Hepatocyte (in vitro differentiated cells): Measurements from ENCODE around the gene NCAM1. TPM values are rescaled to one million over a fixed set of nuclear protein-coding genes. Genes with fewer than 3 reads are reported as not detected.

Experiments used
- DNase-seq: peaks from one replicate; pipeline ENCODE4 v3.0.0-alpha.2; 2016; ENCODE audit warnings: low spot score
- H2AFZ ChIP-seq: fragments of 200-600 bp; sonication (generic); 2 replicates; pipeline ENCODE4 v1.6.0; 2016; ENCODE audit warnings: antibody characterized with exemption, mild to moderate bottlenecking
- H3K27ac ChIP-seq: fragments of 200-600 bp; sonication (generic); 2 replicates; pipeline ENCODE4 v1.5.1; 2016; ENCODE audit warnings: mild to moderate bottlenecking
- H3K27me3 ChIP-seq: fragments of 200-600 bp; sonication (generic); 2 replicates; pipeline ENCODE4 v1.6.1; 2016
- H3K36me3 ChIP-seq: fragments of 200-600 bp; sonication (generic); replicated peaks from 2 replicates; pipeline ENCODE4 v1.5.1; 2016; ENCODE audit warnings: low read depth; ENCODE audit not compliant: insufficient read depth
- H3K4me1 ChIP-seq: fragments of 200-600 bp; sonication (generic); 2 replicates; pipeline ENCODE4 v1.5.1; 2016; ENCODE audit warnings: mild to moderate bottlenecking, moderate library complexity; ENCODE audit not compliant: insufficient read depth
- H3K4me2 ChIP-seq: fragments of 200-600 bp; sonication (generic); 2 replicates; pipeline ENCODE4 v1.6.0; 2016
- H3K4me3 ChIP-seq: fragments of 200-600 bp; sonication (generic); 2 replicates; pipeline ENCODE4 v1.5.1; 2016; ENCODE audit warnings: mild to moderate bottlenecking
- H3K79me2 ChIP-seq: fragments of 200-600 bp; sonication (generic); 2 replicates; pipeline ENCODE4 v1.6.0; 2017; ENCODE audit warnings: mild to moderate bottlenecking
- H3K9me2 ChIP-seq: fragments of 200-600 bp; sonication (generic); replicated peaks from 2 replicates; pipeline ENCODE4 v1.6.0; 2017; ENCODE audit warnings: mild to moderate bottlenecking; ENCODE audit not compliant: insufficient read depth
- H3K9me3 ChIP-seq: fragments of 200-600 bp; sonication (generic); 2 replicates; pipeline ENCODE4 v1.5.1; 2016; ENCODE audit warnings: low read depth, mild to moderate bottlenecking
- H4K20me1 ChIP-seq: fragments of 200-600 bp; sonication (generic); 2 replicates; pipeline ENCODE4 v1.6.0; 2016; ENCODE audit warnings: mild to moderate bottlenecking; ENCODE audit not compliant: insufficient read depth, poor library complexity, severe bottlenecking
- EZH2 ChIP-seq: fragments of 200-600 bp; sonication (generic); IDR thresholded peaks from 2 replicates; pipeline ENCODE4 v1.6.1; 2016; ENCODE audit warnings: antibody characterized with exemption, mild to moderate bottlenecking, borderline replicate concordance
- EZH2phosphoT487 ChIP-seq: fragments of 200-600 bp; sonication (generic); IDR thresholded peaks from one replicate; pipeline ENCODE4 v1.6.1; 2018; ENCODE audit warnings: antibody characterized with exemption, mild to moderate bottlenecking, low read depth, moderate library complexity; ENCODE audit not compliant: unreplicated experiment, severe bottlenecking
- WGBS: methylation state at CpG from one replicate; pipeline ENCODE4 v1.1.6; 2016; ENCODE audit warnings: low lambda C conversion rate; ENCODE audit errors: missing lambda C conversion rate; 5-methylcytosine and 5-hydroxymethylcytosine counted together
- polyA plus RNA-seq: library from polyadenylated mRNA; unstranded; fragments of >200 nt; fragmentation: Nextera tagmentation; extraction: Ambion mirVana; gene quantifications from 2 replicates; pipeline ENCODE4 v1.2.1, GENCODE V29; 2016
- total RNA-seq: library from RNA; depleted of rRNA; stranded (reverse); fragments of >200 nt; gene quantifications from 2 replicates; pipeline ENCODE4 v1.2.3, GENCODE V29; 2014
- TF ChIP-seq, protein P1 (sequence below): fragments of 200-600 bp; sonication (generic); IDR thresholded peaks from 2 replicates; pipeline ENCODE4 v1.5.1; 2016; ENCODE audit warnings: antibody characterized with exemption, mild to moderate bottlenecking; ENCODE audit not compliant: poor library complexity

Gene NCAM1
- total and polyA plus RNA-seq, 2 experiments from 2014 or later, result 12.4 to 27.2 TPM

DNA sequence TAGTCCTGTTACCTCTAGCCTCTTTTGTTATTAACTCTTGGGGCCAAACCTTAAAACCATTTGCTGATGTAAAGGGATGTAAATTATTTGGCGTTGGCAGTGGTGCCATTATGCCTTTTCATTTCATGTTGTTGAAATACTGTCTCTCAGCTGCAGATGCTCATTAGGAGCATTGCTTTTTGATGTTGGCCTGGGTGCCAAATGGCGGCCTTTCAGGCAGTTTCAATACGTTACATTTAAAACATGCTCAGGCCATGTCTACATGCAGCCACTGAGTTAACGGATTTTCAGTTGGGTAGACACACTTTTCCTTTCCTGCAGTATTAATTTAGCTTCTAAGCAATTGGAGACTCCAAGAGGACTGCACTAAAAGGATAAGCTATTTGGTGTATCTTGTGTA is 5.3 kb downstream of the NCAM1 start:
- TF ChIP-seq, protein P1, sequence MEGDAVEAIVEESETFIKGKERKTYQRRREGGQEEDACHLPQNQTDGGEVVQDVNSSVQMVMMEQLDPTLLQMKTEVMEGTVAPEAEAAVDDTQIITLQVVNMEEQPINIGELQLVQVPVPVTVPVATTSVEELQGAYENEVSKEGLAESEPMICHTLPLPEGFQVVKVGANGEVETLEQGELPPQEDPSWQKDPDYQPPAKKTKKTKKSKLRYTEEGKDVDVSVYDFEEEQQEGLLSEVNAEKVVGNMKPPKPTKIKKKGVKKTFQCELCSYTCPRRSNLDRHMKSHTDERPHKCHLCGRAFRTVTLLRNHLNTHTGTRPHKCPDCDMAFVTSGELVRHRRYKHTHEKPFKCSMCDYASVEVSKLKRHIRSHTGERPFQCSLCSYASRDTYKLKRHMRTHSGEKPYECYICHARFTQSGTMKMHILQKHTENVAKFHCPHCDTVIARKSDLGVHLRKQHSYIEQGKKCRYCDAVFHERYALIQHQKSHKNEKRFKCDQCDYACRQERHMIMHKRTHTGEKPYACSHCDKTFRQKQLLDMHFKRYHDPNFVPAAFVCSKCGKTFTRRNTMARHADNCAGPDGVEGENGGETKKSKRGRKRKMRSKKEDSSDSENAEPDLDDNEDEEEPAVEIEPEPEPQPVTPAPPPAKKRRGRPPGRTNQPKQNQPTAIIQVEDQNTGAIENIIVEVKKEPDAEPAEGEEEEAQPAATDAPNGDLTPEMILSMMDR, result no peak
- TF ChIP-seq EZH2, result no peak
- TF ChIP-seq EZH2phosphoT487, result no peak
- H4K20me1 ChIP-seq, result no peaks in the 10 kb centered on the region
- H3K9me3 ChIP-seq, result no peaks in the 10 kb centered on the region
- no peak overlapping the region for H3K27ac ChIP-seq
- peaks cover 23% of the 10 kb centered on the region for H3K79me2 ChIP-seq
- peaks cover 25% of the 10 kb centered on the region for H3K27me3 ChIP-seq
- no peak overlapping the region for H3K4me3 ChIP-seq
- H3K4me2 ChIP-seq, result no peak overlapping the region
- no peak overlapping the region for H2AFZ ChIP-seq
- no peaks in the 10 kb centered on the region for H3K36me3 ChIP-seq
- 87% methylated on average over 4 of the region's 4 CpGs for WGBS
- DNase-seq, result no peak
- peaks cover 4% of the 10 kb centered on the region for H3K4me1 ChIP-seq
- no peaks in the 10 kb centered on the region for H3K9me2 ChIP-seq

DNA sequence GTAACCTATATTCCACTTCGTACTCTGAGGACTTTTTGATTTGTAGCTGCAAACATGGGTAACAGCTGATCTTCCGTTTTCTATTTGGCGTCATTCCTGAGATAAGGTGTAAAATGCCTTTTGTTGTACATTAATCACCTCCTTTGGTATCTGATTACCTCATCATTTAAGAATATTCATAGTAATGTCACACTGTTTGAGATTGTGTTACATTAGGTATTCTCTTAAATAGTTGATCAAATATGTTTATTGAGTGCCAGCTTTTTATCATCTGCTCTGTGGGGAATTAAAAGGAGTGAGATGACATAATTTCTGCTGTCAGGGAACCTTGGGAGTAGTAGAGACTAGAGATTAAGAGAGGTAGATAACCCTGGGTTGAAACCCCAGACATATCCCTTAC is 5.9 kb downstream of the NCAM1 start:
- peaks cover 23% of the 10 kb centered on the region for H3K79me2 ChIP-seq

DNA sequence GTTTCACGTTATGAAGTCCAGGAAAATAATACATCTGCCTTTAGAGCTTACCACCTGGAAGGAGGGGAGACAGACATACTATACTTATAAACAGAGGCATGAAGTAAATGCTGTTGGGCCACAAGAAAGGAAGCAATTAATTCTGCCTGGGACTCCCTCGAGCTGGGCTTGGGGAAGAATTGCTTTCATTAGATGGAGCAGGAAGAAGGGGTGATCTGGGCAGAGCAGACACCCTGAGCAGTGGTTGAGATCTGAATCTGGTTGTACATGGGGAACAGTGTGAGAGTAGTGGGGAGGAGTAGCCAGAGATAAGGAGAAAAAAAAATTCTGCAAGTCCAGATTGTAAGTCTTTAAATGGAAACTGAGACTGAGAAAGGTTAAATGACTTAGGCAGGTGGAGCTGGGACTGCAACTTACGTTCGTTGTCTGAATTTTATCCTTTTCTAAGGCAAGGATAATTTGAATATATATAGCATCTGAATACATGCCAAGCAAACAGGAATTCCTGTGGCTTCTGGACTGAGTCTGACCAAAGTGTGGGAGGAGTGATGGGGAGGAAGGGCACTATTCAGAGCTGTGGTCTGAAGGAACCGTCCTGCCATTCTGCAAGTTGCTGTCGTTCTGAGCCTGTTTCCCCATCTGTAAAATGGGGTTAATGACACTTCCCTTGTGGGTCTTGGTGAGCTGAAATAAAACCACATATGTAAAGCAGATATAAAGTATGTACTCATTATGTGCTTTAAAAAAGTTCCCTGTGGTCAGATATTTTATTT is 7.9 kb downstream of the NCAM1 start:
- Histone ChIP-seq H3K36me3 (no peaks in the 10 kb centered on the region), H3K4me2 (no peak overlapping the region), H4K20me1 (no peaks in the 10 kb centered on the region), H3K9me2 (no peaks in the 10 kb centered on the region), H3K27me3 (peaks cover 13% of the 10 kb centered on the region), H3K4me1 (peaks cover 4% of the 10 kb centered on the region), H2AFZ (no peak overlapping the region), H3K4me3 (no peak overlapping the region), H3K27ac (no peak overlapping the region), H3K79me2 (peaks cover 23% of the 10 kb centered on the region), H3K9me3 (no peaks in the 10 kb centered on the region)
- WGBS, result 54% methylated on average over 6 of the region's 6 CpGs
- DNase-seq, result no peak
- no peak for TF ChIP-seq EZH2
- TF ChIP-seq, protein P1, result no peak
- no peak for TF ChIP-seq EZH2phosphoT487

More for the DNA sequence above, 5.9 kb downstream of the NCAM1 start:
- Histone ChIP-seq H3K36me3 (no peaks in the 10 kb centered on the region), H4K20me1 (no peaks in the 10 kb centered on the region), H3K27ac (no peak overlapping the region), H3K4me2 (no peak overlapping the region), H3K9me2 (no peaks in the 10 kb centered on the region), H3K4me1 (peaks cover 4% of the 10 kb centered on the region), H3K9me3 (no peaks in the 10 kb centered on the region), H2AFZ (no peak overlapping the region), H3K4me3 (no peak overlapping the region), H3K27me3 (peaks cover 20% of the 10 kb centered on the region)
- no peak for DNase-seq
- TF ChIP-seq EZH2phosphoT487, result no peak
- no peak for TF ChIP-seq EZH2
- 70% methylated on average over 3 of the region's 3 CpGs for WGBS

DNA sequence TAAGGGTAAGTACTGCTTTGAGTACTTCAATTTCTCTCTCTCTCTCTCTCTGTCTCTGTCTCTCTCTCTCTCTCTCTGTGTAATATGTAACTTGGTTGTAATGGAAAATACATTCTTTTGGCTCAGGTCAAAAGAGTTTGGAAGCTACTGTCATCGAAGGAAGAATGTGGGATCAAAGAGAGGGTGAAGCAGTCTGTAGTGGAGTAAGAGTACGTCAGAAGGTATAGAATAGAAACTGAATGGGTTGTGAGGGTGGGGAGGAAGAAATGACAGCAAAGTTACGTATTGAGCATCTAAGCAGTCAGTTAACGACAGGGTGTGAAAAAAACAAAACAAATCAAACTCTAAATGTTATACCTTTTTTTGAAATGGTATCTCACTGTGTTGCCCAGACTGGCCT is 10.0 kb downstream of the NCAM1 start:
- Histone ChIP-seq H2AFZ (no peak overlapping the region), H3K27me3 (no peaks in the 10 kb centered on the region), H3K4me2 (no peak overlapping the region), H3K9me3 (no peaks in the 10 kb centered on the region), H3K79me2 (peaks cover 19% of the 10 kb centered on the region), H3K4me1 (peaks cover 4% of the 10 kb centered on the region), H3K36me3 (no peaks in the 10 kb centered on the region), H3K9me2 (no peaks in the 10 kb centered on the region), H3K4me3 (no peak overlapping the region), H4K20me1 (no peaks in the 10 kb centered on the region), H3K27ac (no peak overlapping the region)
- WGBS, result 93% methylated on average over 4 of the region's 4 CpGs
- no peak for DNase-seq
- no peak for TF ChIP-seq EZH2phosphoT487
- no peak for TF ChIP-seq EZH2
- TF ChIP-seq, protein P1, result no peak
